Prostate gland (tissue), 2 donors: ENCODE results near the gene THUMPD1.
"Not testable (repeated sequence)": the region's sequence is repeated elsewhere in the genome, so short reads cannot be mapped to it uniquely, and the experiment has no call there.

ENCODE experiments used
- POLR2AphosphoS5 ChIP-seq: sonication (generic); formaldehyde crosslinking; IDR thresholded peaks from one replicate; pipeline ENCODE4 v1.6.1; 2017; ENCODE audit warnings: antibody characterized with exemption
- TF ChIP-seq, protein P1 (sequence below), 4 experiments: fragments of 200-600 bp in 2 of 4; fragments of 450-650 bp in 2 of 4; sonication (generic) in 2 of 4; IDR thresholded peaks; 1 replicate in 3 of 4; 2 replicates in 1 of 4; pipeline ENCODE4 v1.5.1; 2016 to 2019; ENCODE audit warnings: antibody characterized with exemption in 4 of 4, mild to moderate bottlenecking in 2 of 4, moderate library complexity in 2 of 4

DNA sequence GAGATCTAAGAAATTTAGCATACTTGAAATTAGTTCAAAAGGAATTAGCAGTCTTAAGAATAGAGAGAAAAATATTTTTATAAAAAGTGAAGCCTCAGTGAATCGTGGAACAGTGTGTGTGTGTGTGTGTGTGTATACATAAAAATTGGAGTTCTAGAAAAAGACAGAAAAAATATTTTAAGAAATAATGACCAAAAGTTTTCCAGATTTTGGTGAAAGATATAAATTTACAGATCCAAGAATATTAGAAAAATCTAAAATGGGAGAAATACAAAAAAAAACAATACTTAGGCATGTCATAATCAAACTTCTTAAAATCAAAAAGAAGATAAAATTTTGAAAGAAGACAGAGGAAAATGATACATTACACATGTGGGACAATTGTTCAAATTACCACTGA lies 35.6 kb downstream of the THUMPD1 start:
- TF ChIP-seq, protein P1, sequence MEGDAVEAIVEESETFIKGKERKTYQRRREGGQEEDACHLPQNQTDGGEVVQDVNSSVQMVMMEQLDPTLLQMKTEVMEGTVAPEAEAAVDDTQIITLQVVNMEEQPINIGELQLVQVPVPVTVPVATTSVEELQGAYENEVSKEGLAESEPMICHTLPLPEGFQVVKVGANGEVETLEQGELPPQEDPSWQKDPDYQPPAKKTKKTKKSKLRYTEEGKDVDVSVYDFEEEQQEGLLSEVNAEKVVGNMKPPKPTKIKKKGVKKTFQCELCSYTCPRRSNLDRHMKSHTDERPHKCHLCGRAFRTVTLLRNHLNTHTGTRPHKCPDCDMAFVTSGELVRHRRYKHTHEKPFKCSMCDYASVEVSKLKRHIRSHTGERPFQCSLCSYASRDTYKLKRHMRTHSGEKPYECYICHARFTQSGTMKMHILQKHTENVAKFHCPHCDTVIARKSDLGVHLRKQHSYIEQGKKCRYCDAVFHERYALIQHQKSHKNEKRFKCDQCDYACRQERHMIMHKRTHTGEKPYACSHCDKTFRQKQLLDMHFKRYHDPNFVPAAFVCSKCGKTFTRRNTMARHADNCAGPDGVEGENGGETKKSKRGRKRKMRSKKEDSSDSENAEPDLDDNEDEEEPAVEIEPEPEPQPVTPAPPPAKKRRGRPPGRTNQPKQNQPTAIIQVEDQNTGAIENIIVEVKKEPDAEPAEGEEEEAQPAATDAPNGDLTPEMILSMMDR (IDR thresholded peaks at IDR 0.05): not testable (repeated sequence)
- TF ChIP-seq POLR2AphosphoS5: not testable (repeated sequence)
